Measurements from ENCODE around the gene GAGE10. TPM values are rescaled to one million over a fixed set of nuclear protein-coding genes. Genes with fewer than 3 reads are reported as not detected.
"Not testable (repeated sequence)": the region's sequence is repeated elsewhere in the genome, so short reads cannot be mapped to it uniquely, and the experiment has no call there.

GAGE10 gene
- total RNA-seq, 1 donor from 2014 or later = not detected

DNA sequence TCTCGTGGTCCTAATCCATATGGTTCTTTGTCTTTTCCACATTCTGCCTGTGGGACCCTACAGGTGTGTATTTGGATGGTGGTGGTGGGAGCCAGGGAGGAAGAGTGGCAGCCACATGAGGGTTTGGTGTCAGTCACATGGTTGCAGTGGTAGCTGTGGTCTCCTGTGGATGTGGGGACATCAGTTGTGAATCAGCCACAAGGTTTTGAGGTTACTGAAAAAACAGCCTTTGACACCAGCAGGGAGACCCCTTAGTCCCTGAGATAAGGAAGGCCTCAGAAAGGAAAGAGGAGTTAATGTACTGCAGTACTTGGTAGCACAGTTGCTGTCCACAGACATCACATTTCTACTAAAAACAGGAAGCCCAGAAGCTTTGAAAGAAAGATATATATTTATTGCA is 15.8 kb upstream of the GAGE10 start:
- TF ChIP-seq, protein P1, sequence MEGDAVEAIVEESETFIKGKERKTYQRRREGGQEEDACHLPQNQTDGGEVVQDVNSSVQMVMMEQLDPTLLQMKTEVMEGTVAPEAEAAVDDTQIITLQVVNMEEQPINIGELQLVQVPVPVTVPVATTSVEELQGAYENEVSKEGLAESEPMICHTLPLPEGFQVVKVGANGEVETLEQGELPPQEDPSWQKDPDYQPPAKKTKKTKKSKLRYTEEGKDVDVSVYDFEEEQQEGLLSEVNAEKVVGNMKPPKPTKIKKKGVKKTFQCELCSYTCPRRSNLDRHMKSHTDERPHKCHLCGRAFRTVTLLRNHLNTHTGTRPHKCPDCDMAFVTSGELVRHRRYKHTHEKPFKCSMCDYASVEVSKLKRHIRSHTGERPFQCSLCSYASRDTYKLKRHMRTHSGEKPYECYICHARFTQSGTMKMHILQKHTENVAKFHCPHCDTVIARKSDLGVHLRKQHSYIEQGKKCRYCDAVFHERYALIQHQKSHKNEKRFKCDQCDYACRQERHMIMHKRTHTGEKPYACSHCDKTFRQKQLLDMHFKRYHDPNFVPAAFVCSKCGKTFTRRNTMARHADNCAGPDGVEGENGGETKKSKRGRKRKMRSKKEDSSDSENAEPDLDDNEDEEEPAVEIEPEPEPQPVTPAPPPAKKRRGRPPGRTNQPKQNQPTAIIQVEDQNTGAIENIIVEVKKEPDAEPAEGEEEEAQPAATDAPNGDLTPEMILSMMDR (IDR thresholded peaks at IDR 0.05) = no peak
- Histone ChIP-seq H3K4me1 (no peaks in the 10 kb centered on the region), H3K27ac (no peak overlapping the region), H3K4me3 (no peak overlapping the region), H3K27me3 (no peaks in the 10 kb centered on the region), H3K9me3 (no peaks in the 10 kb centered on the region), H3K36me3 (peaks cover 0 to 4% of the 10 kb centered on the region in 2 donors)
- DNase-seq (ENCODE audit: low spot score in 2 of 2) = no peak
- intact Hi-C loops (cut with DNase I) = no loop called here

DNA sequence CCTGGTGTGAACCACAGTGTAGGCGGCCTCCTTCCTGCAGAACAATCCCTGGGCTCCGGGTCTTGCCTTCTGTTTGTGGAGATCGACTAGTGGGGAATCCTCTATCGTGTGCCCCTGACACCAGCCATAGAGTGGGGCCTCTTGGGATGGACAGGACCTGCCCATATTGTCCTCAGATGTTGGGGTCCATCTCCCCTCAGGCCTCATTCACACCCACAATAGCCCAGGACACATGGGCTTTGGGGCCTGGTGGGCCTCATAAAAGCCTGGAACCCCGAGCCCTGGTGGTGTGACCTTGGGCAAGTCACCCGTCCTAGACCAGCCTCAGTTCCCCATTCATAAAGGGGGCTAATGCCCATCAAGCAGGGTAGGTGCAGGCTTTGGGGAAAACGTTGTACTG is 13.2 kb upstream of the GAGE10 start:
- intact Hi-C loops (cut with DNase I) = no loop called here
- Histone ChIP-seq H3K9me3 (no peaks in the 10 kb centered on the region), H3K4me1 (no peaks in the 10 kb centered on the region), H3K27ac (no peak overlapping the region), H3K36me3 (peaks cover 0 to 4% of the 10 kb centered on the region in 2 donors), H3K27me3 (no peaks in the 10 kb centered on the region), H3K4me3 (no peak overlapping the region)
- TF ChIP-seq, protein P1 (IDR thresholded peaks at IDR 0.05) = no peak
- no peak for DNase-seq (ENCODE audit: low spot score in 2 of 2)

DNA sequence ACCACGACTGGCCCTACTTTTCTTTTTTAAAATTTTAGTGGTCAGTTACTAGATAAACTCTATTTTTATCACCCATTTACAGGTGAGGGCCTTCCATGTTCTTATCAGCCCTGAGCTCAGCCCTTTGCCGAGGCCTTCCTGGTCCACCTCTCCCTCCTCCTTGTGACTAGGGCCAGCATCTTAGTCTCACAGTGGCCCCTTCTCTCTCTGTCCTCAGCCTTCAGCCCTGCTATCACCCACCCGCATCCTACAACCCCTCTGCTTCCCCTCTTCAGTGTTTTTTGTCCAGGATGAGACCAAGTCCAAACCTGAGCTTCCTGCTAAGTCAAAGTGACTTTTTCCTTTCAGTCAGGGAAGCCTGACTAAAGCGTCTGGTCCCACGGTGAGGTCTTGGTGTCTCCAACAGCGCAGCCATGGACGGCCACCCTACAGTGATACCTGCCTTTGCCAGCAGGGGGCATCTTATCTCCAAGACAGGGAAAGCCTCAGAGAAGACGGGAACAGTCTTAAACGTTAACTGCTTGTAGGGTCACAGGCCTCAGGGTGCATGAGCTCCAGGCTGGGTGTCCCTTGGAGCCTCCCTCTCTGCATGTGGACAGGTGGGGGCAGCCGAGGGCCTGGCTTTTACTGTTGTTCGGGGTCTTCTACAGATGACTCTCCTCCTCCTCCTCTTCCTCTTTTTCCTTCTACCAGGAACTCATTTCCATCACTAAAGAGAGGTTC is 11.7 kb upstream of the GAGE10 start:
- TF ChIP-seq, protein P1 (IDR thresholded peaks at IDR 0.05) = peak; percentile 35 to 53 (median 51)
- H3K4me3 ChIP-seq = no peak overlapping the region
- intact Hi-C loops (cut with DNase I) = no loop called here
- H3K9me3 ChIP-seq = no peaks in the 10 kb centered on the region
- no peaks in the 10 kb centered on the region for H3K4me1 ChIP-seq
- no peaks in the 10 kb centered on the region for H3K36me3 ChIP-seq
- DNase-seq (ENCODE audit: low spot score in 2 of 2) = no peak
- H3K27me3 ChIP-seq = no peaks in the 10 kb centered on the region
- H3K27ac ChIP-seq = no peak overlapping the region

DNA sequence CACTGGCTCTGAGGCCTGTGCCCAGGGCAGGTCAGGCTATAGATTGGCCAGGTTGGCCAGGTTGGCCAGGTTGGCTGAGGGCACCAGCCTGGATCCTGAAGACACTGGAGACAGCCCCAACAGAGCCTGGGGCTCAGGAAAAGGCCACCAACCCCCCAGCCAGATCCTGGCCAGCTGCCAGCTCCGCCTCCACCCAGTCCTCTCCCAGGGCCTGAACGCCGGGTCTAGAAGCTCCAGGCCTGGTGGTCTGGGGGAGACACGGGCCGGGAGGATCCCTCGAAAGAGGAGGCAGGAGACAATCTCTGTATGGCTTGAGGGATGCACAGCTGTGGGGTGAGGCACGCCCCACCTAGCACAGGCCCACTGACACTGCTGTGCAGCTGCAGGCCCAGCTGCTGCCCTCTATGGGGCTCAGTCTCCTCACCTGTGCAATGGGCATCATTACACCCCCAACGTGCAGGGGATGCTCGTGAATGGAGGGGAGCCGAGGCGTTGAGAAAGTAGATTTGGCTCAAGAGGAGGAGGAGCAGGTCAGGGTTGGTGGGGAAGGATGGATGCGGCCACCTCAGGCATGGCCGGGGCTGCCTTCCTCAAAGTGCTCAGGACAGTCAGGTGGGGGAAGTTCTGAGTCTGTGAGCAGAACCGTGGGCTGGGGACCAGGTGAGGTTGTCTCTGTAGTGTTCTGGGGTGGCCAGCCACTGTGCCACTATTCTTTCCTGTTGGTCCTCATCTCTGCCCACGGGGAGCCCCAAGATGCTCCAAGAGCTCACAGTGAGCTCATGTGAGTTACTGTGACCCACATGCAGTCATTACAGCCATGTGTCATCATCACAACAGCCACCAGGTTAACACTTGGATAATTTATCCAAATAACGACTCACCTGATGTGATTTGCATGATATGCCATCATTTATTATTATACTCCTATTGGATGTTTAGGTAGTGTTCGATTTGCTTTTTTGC is 10.8 kb upstream of the GAGE10 start:
- Histone ChIP-seq H3K27me3 (no peaks in the 10 kb centered on the region), H3K4me1 (no peaks in the 10 kb centered on the region), H3K4me3 (no peak overlapping the region), H3K36me3 (no peaks in the 10 kb centered on the region), H3K27ac (no peak overlapping the region), H3K9me3 (no peaks in the 10 kb centered on the region)
- TF ChIP-seq, protein P1 (IDR thresholded peaks at IDR 0.05) = no peak
- no peak for DNase-seq (ENCODE audit: low spot score in 2 of 2)
- intact Hi-C loops (cut with DNase I) = no loop called here

DNA sequence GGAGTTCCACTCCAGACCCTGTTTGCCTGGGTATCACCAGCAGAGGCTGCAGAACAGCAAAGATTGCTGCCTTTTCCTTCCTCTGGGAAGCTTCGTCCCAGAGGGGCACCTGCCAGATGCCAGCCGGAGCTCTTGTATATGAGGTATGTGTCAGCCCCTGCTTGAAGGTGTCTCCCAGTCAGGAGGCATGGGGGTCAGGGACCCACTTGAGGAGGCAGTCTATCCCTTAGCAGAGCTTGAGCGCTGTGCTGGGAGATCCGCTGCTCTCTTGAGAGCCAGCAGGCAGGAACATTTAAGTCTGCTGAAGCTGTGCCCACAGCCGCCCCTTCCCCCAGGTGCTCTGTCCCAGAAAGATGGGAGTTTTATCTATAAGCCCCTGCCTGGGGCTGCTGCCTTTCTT is 4.2 kb upstream of the GAGE10 start:
- DNase-seq (ENCODE audit: low spot score in 2 of 2); intact Hi-C loops (cut with DNase I): not testable (repeated sequence)

DNA sequence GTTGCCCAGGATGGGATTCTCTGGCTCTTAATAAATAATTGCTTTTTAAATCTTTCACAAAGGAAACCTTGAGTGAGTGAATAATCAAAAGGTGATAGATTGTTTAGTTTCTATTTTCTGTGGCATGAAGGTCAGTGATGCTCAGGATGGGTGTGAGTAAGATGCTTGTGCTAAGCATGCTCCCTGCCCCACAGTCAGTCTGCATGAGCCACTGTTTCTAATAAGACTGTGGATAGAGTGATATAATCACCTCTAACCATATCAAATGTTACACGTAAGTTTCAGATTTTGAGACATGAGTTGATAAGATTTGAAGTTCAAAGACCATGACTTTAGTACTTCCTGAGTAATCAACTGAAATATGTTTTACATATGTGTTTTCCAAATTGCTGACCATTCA is 2.7 kb upstream of the GAGE10 start:
- H3K27me3 ChIP-seq = no peaks in the 10 kb centered on the region
- H3K27ac ChIP-seq = no peak overlapping the region
- no peaks in the 10 kb centered on the region for H3K9me3 ChIP-seq
- H3K4me1 ChIP-seq = no peaks in the 10 kb centered on the region
- no peak for DNase-seq (ENCODE audit: low spot score in 2 of 2)
- H3K4me3 ChIP-seq = no peak overlapping the region
- intact Hi-C loops (cut with DNase I) = no loop called here
- TF ChIP-seq, protein P1 (IDR thresholded peaks at IDR 0.05) = no peak
- H3K36me3 ChIP-seq = no peaks in the 10 kb centered on the region

More for the DNA sequence above, 4.2 kb upstream of the GAGE10 start:
- not testable (repeated sequence) for H3K4me3 ChIP-seq, H3K36me3 ChIP-seq, H3K4me1 ChIP-seq, H3K27me3 ChIP-seq, H3K9me3 ChIP-seq, H3K27ac ChIP-seq

DNA sequence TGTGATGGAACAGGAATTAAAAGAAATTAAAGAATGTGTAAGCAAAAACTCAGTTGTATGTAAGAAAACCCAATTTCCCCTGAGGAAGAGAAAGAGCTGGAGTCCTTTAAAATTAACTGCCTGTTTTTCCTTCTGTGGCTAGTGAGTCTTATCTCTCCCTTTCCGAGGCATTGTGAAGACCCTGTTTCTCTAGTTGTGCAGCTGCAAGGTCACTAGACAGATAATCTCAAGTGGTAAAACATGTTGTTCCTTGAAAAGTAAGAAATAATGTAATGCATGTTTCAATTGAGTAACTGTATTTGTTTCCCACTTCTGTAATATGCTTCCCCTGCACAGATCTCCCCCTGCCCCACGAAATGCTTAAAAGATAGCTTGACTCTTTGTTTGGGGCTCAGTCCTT is 4.3 kb downstream of the GAGE10 start:
- H3K9me3 ChIP-seq; H3K4me3 ChIP-seq; H3K27ac ChIP-seq; H3K4me1 ChIP-seq; H3K36me3 ChIP-seq; intact Hi-C loops (cut with DNase I); H3K27me3 ChIP-seq; DNase-seq (ENCODE audit: low spot score in 2 of 2): not testable (repeated sequence)
